GM10266 (cell line): Measurements from ENCODE around the gene BMPR1A.

Experiments used
- DNase-seq: peaks from one replicate; pipeline ENCODE4 v3.0.0; 2012; ENCODE audit errors: extremely low spot score
- TF ChIP-seq, protein P1 (sequence below): IDR thresholded peaks from 2 replicates; pipeline ENCODE4 v1.5.1; 2012; ENCODE audit warnings: mild to moderate bottlenecking, low read depth; ENCODE audit not compliant: control insufficient read depth, insufficient read depth; ENCODE audit errors: missing control alignments

BMPR1A gene

DNA sequence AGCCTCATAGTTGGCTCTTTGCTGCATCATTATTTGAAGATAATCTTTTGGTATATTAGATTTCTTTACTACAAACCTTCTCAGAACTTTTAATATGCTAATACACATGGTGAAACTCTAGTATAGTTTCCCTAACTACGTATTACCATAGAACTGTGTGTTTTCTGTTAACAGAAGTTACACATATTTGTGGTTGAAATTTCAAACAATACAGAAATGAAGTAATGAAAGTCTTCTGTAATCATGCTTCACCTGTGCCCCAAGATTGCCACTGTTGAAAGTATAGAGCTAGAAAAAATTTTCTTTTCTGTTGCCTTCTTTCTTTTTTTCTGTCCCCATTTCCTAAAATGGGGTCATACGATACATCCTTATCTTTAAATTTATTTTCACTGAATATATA, 9.1 kb downstream of the BMPR1A start:
- DNase-seq = no peak
- TF ChIP-seq, protein P1, sequence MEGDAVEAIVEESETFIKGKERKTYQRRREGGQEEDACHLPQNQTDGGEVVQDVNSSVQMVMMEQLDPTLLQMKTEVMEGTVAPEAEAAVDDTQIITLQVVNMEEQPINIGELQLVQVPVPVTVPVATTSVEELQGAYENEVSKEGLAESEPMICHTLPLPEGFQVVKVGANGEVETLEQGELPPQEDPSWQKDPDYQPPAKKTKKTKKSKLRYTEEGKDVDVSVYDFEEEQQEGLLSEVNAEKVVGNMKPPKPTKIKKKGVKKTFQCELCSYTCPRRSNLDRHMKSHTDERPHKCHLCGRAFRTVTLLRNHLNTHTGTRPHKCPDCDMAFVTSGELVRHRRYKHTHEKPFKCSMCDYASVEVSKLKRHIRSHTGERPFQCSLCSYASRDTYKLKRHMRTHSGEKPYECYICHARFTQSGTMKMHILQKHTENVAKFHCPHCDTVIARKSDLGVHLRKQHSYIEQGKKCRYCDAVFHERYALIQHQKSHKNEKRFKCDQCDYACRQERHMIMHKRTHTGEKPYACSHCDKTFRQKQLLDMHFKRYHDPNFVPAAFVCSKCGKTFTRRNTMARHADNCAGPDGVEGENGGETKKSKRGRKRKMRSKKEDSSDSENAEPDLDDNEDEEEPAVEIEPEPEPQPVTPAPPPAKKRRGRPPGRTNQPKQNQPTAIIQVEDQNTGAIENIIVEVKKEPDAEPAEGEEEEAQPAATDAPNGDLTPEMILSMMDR = no peak

DNA sequence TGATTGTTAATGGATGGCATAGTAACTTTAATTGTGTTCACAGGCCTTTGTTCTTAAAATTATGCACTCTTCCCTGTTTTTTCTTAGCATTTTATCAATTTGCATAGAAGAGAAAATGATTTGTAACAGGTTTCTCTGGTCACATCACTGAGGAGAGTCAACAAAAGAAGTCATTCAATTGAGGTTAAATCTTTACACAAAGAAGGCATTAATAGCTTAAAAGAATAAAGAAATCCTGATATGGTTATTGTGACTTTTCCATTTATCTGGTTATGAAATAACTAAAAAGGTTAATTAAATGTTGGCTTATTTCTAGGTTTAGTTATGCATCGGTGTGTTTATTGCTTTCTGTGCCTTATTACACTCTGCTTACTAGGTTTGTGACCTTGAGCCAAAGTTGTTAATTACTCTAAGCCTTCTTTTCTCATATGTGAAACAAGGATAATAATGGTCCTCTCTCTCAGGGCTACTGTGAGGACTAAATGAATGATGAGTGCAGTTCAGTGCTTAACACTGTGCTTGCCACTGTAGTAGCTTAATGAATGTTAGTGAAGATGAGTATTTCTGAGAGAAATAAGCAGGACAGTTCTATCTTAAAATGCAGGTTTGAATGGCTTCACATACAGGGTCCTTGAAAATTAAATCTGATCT, 12.1 kb downstream of the BMPR1A start:
- DNase-seq = no peak
- TF ChIP-seq, protein P1 = no peak

DNA sequence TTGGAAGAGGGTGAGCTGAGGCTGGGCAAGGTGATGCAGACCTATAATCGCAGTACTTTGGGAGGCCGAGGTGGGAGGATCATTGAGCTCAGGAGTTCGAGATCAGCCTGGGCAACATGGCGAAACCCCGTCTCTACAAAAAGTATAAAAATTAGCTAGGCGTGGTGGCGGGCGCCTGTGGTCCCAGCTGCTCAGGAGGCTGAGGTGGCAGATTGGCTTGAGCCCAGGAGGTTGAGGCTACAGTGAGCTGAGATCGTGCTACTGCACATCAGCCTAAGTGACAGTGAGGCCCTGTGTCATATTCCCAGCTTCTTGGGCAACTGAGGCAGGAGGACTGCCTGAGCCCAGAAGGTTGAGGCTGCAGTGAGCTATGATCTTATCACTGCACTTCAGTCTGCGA, 13.6 kb downstream of the BMPR1A start:
- TF ChIP-seq, protein P1 = no peak

DNA sequence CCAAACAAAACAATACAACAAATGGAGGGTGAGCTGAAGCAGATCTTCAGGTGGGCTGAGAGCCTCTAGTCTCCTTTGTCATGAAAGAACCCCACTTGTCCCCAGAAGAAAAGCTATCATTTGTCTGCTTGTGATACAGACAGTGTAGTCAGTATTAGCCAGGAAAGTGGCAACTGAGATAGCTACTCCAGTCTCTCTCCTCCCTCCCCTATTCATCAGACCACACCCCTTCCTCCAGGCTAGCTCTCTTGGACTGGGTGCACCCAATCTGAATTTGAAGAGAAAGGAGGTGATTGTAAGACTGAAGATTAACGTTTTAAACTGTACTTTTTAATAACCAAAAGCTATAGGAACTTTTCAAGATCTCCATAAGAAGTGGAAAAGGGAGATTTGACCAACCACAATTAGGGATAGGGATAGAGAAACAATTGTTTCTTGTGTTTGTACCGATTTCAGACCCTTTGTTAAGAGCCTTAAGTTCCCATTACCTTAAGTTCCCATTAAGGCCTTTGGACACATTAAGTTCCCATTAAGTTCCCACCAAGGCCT, 14.1 kb downstream of the BMPR1A start:
- TF ChIP-seq, protein P1 = no peak
- DNase-seq = no peak

More for the DNA sequence above, 13.6 kb downstream of the BMPR1A start:
- DNase-seq = no peak

DNA sequence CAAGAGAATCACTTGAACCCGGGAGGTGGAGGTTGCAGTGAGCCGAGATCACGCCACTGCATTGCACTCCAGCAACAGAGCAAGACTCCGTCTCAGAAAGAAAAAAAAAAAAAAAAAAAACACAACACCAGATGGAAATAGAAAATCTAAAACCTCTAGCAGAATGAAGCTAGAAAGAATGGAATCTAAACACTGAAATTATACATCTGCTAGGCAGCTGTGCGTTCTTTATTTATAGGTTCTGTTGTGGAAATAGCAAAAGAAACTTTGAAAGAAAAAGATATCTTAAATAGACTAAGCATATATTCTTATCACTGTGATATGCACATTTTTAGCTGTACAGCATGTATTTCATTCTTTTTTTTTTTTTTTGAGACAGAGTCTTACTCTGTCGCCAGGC, 17.1 kb downstream of the BMPR1A start:
- TF ChIP-seq, protein P1 = no peak
- no peak for DNase-seq

DNA sequence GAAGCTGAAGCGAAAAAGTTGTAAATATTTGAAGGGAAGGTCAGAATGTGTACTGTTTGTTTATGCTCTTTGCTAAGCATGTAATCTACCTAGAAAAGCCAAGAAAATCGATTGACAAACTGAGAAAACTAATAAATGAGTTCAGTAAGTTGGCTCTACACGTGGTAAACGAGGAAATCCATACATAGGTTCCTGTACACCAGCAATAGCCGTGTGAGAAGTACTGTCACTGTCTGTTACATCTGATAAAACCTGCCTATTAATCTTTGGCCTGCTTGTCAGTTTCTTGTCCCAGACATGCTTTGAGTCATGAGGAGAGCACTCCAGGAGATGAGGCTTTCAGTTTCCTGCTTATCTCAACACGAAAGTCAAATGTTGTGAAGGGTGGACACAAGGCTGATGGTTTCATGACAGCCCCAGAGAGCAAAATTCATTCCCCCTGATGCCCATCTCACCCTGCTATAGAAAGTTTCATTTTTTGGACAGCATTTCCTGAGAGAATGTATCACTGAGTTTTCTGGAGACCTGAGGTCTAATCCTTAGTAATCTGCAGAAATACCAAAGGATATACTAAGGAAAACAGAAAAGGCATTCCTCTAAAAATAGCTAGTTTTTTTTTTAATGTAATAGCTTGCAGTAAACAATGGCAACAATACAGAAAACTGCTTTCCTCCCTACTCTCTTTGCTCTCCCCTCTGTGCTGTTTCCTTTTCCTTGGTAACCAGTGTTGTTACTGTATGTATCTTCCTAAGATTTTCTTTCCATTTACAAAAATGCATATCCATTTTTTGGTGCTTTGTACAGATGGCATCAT, 18.8 kb downstream of the BMPR1A start:
- TF ChIP-seq, protein P1 = no peak

DNA sequence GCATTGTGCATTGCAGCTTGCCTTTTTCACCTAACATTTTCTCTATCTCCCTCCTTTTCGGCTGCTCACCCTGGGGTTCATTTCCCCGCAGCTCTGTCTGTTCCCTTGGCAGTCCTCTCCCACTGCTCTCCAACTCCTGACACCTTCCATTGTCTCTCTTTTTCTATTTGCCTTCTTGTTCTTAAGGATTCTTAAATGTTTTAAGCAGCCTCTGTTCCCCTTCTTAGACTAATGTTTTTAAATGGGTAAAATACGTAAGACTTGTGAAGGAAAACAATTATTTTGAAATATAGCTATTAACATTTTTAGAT, 19.4 kb downstream of the BMPR1A start:
- no peak for DNase-seq
- TF ChIP-seq, protein P1 = no peak

More for the DNA sequence above, 18.8 kb downstream of the BMPR1A start:
- DNase-seq = no peak
